NCI-H510A (cell line): ENCODE results near the gene CDKN1A.
A peak's percentile ranks its signal among the peaks of the same experiment; 100 is the strongest.

Experiments used
- DNase-seq: peaks from one replicate; lab custom pipeline; 2025; lab: John Stamatoyannopoulos, UW

The CDKN1A gene

GRCh38 chr6:36656441-36656840, 22.1 kb upstream of the CDKN1A start:
- no peak for DNase-seq

GRCh38 chr6:36657271-36657670, 21.2 kb upstream of the CDKN1A start:
- DNase-seq = no peak

- no peak for DNase-seq
Observed at GRCh38 chr6:36657942-36658544, 20.5 kb upstream of the CDKN1A start.

DNA sequence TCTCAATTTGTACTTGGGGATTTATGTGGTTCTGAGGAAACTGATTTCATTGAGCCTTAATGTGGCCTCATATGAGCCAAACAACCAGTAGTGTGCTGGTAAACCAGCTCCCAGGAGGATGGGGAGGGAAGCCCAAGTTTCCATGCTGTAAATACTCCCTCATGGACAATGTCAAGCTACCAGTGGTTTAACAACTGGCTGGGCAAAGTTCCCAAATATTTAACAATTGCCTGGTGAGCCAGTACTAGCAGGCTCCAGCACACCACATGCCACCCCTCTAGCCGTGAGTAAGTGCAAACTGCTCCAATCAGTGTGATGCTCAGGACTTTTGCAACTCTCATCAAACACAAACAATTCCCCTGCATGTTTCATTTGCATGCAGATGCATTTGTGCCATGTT, 19.2 kb upstream of the CDKN1A start:
- DNase-seq = no peak

GRCh38 chr6:36660771-36661471, 17.6 kb upstream of the CDKN1A start:
- no peak for DNase-seq

- DNase-seq = no peak
Observed at GRCh38 chr6:36662380-36662779, 16.1 kb upstream of the CDKN1A start.

DNA sequence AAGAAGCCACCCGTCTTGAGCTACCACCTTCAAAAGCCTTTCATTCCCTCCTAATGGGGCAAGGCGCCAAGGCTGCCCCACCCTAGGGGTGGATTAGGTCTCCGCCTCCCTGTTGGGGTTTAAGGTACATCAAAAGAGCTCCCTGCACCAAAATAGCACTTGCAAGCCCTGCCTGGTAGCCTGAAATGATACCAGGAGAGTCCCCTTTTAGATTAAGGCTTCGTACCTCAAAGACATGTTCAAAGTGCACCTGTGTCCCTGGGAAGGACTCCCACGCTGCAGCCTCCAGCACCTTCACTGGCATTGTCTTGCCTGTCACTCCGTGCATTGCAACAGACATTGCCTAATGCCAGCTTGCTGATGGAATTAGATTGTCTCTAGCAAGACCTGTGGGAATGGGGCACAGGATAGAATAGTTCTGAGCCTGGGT, 15.7 kb upstream of the CDKN1A start:
- no peak for DNase-seq

DNA sequence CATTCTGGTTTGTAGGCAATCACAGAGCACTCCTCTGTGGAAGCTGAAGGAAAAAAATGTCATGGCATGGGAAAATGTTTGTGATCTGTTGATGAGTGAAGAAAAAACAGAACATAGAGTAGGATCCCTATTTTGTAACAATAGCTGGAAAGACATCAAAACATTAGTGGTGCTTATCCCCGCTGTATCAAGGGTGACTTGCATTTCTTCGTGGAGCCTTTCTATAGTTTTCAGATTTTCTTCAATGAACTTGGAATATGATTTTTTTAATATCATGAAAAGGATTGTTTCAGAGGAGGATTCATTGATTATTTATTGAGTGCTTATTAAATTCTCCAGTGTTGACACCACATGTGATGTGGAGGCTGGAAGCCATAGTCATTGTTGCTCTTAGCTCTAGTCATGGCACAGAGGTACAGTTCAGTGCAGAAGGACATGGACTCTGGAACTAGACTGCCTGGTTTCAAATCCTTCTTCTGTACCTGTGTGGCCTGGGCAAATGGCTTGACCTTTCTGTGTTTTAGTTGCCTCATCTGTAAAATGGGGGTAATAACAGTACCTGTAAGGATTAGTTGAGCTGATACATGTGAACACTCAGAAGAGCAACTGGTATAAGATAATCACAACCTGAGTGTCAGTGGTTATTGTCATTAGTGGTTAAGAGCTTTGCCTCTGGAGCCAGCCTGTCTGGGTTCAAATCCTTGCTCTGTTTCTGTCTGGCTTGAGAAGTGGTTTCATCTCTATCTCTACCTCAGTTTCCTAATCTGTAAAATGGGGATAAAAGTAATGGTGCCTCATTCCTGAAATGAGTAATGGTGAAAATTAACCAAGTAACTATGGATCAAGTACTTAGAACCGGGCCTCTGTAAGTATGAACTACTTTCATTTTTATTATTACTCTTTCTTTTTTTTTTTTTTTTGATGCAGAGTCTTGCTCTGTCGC, 14.7 kb upstream of the CDKN1A start:
- DNase-seq = no peak

GRCh38 chr6:36665180-36665579, 13.3 kb upstream of the CDKN1A start:
- no peak for DNase-seq

- no peak for DNase-seq
Observed at GRCh38 chr6:36666287-36666686, 12.2 kb upstream of the CDKN1A start.

GRCh38 chr6:36666826-36667591, 11.5 kb upstream of the CDKN1A start:
- DNase-seq = peak; percentile 97

DNA sequence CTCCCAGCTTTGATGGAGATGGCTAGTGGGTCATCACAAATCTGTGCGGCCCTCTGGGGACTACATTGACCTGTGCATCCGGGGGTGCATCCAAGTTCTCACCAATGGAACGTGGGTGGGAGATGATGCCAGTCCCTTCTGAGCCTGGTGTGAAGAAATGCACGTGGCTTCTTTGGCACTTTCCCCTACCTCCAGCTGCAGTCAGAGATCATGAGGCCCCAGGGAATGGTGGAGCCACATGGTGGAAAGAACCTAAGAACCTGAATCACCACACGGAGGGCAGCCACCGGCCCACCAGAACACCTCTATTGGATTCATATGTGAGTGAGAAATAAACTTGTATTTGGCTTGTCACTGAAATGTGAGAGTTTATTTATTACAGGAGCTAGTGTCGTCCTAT, 9.9 kb upstream of the CDKN1A start:
- DNase-seq = no peak

DNA sequence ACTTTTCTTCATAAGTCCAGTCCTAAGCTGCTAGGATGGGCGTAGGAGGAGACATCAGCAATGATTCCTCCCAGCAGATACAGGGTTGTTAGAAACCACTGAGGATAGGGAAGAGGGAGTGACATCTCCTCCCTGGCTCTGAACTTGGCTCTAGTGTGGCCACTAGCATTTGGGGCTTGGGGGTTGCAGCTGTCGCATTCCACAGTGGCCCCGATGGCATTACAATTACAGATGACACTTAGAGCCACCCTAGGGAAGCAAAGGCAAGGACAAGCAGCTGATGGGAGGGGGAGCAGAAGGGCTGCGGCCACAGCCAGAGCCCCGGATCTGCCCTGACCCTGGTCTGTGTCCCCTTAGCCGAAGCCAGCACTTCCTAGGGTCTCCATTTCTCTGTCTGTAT, 9.5 kb upstream of the CDKN1A start:
- no peak for DNase-seq

GRCh38 chr6:36670271-36670670, 8.2 kb upstream of the CDKN1A start:
- DNase-seq = no peak

DNA sequence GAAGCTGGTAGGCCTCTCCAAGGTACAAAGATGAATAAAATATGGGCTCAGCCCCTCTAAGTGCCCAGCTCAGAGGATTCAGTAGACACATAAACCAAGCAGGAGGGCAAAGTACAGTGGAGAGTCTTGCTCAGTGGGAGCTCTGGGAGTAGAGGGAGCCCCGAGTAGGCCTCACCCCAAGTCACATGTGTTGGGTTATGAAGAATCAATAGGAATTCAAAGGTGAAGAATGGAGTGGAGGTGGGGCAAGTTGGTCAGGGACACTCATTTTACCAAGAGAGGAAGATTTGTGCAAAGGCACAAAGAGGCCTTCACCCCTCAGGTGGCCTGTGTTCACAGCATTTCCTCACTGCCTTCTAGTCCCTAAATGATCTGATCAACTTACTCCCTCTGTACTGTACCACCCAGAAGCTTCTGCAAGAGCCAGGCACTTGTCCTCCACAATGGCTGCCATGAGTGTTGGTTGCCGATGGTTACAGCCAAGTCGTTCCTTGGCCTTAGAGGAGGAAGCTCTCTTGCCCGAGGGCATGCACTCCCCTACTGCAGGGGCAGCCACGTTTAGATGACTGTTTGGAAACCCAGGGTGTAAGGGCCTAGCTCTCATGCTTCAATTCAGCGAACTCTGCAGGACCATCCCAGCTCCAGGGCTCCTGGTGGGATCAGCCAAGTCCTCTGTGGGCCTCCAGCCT, 6.7 kb upstream of the CDKN1A start:
- no peak for DNase-seq

DNA sequence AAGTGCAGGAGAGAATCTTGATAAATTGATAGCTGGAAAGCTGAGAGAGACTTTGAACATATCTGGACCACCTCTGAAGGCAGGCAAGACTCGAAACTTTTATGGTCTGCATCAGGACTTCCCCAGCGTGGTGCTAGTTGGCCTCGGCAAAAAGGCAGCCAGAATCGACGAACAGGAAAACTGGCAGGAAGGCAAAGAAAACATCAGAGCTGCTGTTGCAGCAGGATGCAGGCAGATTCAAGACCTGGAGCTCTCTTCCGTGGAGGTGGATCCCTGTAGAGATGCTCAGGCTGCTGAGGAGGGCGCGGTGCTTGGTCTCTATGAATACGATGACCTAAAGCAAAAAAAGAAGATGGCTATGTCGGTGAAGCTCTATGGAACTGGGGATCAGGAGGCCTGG, 4.6 kb upstream of the CDKN1A start:
- no peak for DNase-seq

- no peak for DNase-seq
Observed at GRCh38 chr6:36674942-36675341, 3.6 kb upstream of the CDKN1A start.

DNA sequence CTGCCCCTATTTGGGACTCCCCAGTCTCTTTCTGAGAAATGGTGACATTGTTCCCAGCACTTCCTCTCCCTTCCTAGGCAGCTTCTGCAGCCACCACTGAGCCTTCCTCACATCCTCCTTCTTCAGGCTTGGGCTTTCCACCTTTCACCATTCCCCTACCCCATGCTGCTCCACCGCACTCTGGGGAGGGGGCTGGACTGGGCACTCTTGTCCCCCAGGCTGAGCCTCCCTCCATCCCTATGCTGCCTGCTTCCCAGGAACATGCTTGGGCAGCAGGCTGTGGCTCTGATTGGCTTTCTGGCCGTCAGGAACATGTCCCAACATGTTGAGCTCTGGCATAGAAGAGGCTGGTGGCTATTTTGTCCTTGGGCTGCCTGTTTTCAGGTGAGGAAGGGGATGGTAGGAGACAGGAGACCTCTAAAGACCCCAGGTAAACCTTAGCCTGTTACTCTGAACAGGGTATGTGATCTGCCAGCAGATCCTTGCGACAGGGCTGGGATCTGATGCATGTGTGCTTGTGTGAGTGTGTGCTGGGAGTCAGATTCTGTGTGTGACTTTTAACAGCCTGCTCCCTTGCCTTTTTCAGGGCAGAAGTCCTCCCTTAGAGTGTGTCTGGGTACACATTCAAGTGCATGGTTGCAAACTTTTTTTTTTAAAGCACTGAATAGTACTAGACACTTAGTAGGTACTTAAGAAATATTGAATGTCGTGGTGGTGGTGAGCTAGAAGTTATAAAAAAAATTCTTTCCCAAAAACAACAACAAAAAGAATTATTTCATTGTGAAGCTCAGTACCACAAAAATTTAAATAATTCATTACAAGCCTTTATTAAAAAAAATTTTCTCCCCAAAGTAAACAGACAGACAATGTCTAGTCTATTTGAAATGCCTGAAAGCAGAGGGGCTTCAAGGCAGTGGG, 2.1 kb upstream of the CDKN1A start:
- DNase-seq = peak; percentile 88

DNA sequence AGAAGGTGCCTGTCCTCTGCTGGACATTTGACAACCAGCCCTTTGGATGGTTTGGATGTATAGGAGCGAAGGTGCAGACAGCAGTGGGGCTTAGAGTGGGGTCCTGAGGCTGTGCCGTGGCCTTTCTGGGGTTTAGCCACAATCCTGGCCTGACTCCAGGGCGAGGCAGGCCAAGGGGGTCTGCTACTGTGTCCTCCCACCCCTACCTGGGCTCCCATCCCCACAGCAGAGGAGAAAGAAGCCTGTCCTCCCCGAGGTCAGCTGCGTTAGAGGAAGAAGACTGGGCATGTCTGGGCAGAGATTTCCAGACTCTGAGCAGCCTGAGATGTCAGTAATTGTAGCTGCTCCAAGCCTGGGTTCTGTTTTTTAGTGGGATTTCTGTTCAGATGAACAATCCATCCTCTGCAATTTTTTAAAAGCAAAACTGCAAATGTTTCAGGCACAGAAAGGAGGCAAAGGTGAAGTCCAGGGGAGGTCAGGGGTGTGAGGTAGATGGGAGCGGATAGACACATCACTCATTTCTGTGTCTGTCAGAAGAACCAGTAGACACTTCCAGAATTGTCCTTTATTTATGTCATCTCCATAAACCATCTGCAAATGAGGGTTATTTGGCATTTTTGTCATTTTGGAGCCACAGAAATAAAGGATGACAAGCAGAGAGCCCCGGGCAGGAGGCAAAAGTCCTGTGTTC, 1.3 kb upstream of the CDKN1A start:
- peak; percentile 46 for DNase-seq
